GM12874 (cell line): ENCODE results near the gene NKX6-2.

Experiments
- TF ChIP-seq, protein P1 (sequence below): IDR thresholded peaks from 2 replicates; pipeline ENCODE4 v1.5.1; 2011; ENCODE audit warnings: low read depth, mild to moderate bottlenecking, control low read depth, low read length, moderate library complexity; ENCODE audit not compliant: insufficient read depth

The NKX6-2 gene

DNA sequence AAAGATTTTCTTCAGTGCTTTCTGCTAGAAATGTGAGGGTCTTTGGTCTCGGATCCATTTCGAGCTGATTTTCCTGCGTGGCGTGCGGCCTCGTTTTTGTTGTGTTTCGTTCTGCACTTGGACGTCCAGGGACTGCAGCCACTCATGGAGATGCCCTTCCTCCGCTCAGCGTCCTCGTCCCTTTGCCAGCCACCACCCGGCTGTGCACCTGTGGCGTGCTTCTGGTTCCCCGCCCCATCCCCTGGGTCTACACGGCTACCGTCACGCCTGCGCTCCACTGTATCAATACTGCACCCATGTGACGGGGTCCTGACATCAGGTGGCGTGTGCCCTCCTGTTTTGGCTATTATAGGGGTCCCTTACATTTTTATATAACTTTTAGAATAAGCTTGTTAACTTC lies 42.7 kb upstream of the NKX6-2 start:
- TF ChIP-seq, protein P1, sequence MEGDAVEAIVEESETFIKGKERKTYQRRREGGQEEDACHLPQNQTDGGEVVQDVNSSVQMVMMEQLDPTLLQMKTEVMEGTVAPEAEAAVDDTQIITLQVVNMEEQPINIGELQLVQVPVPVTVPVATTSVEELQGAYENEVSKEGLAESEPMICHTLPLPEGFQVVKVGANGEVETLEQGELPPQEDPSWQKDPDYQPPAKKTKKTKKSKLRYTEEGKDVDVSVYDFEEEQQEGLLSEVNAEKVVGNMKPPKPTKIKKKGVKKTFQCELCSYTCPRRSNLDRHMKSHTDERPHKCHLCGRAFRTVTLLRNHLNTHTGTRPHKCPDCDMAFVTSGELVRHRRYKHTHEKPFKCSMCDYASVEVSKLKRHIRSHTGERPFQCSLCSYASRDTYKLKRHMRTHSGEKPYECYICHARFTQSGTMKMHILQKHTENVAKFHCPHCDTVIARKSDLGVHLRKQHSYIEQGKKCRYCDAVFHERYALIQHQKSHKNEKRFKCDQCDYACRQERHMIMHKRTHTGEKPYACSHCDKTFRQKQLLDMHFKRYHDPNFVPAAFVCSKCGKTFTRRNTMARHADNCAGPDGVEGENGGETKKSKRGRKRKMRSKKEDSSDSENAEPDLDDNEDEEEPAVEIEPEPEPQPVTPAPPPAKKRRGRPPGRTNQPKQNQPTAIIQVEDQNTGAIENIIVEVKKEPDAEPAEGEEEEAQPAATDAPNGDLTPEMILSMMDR: no peak

DNA sequence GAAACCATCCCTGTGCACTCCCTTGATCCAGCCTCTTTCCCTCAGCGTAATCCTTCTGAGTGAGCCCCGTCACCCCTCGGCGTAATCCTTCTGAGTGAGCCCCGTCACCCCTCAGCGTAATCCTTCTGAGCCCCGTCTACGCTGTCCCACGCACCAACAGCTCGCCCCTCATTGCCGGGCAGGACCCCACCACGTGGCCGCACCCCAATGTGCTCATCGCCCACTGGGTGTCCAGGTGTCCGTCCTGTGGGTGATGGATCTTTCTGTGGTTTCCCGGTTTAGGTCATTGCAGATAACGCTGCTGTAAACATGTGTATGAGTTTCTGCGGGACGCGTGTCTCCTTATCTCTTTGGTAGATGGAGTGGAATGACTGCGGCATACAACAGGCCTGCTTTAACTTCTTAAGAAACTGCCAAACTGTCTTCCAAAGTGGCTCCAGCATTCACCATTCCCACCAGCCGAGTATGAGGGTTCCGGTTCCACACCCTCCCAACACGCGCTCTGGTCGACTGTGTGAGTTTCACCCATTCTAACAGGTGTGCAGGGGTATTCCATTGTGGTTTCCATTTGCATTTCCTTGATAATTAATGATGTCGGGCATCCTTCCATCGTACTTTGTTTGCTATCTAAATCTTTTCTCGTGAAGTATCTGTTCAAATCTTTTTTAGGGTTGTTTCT lies 42.1 kb upstream of the NKX6-2 start:
- TF ChIP-seq, protein P1: no peak

DNA sequence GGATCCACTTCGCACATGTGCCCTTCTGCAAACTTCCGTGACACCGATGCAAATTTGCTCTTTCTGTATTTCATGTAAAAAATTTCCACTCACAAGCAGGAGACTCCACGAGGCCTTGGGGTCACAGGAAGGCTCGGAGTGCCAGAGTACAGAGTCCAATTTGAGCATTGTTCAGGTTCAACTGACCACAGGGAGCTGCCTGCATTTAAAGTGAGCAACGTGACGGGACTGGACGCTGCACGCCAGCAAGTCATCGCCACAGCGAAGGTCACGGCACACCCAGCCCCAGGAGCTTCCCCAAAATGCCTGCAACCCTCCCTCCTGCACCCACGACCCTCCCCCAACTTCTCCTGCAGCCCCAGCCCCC lies 41.5 kb upstream of the NKX6-2 start:
- TF ChIP-seq, protein P1: no peak

DNA sequence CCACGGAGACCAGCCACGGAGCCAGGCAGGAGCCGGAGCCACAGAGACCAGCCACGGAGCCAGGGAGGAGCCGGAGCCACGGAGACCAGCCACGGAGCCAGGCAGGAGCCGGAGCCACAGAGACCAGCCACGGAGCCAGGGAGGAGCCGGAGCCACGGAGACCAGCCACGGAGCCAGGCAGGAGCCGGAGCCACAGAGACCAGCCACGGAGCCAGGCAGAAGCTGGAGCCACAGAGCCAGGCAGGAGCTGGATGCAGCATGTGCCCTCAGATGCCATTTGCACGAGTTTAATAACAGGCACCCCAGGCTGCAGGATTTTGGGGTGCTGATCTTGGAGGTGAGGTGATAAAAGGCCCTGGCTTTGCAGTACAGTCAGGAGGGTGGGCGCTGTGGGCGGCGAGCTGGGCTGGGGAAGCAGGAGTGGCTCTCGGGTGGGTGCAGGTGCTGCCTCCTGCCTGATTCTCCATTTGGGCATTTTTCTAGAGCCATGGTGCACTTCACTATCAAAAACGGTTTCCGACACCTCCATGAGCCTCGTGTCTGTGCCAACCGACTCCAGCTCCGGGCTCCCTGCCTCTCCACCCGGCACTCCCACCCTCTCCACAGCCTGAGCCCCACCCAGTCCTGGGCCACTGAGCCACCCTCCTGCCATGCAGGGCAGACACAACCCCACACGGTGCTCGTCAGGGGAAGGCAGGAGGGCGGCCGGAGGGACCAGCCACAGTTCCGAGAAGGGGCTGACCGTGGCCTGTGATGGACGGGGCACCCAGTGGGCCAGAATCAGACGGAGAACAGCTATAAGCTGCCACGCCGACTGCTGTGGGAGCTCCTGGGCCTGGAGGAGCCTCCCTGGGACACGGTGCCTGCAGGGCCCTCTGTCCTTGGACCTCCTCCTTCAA lies 40.8 kb upstream of the NKX6-2 start:
- TF ChIP-seq, protein P1: no peak

DNA sequence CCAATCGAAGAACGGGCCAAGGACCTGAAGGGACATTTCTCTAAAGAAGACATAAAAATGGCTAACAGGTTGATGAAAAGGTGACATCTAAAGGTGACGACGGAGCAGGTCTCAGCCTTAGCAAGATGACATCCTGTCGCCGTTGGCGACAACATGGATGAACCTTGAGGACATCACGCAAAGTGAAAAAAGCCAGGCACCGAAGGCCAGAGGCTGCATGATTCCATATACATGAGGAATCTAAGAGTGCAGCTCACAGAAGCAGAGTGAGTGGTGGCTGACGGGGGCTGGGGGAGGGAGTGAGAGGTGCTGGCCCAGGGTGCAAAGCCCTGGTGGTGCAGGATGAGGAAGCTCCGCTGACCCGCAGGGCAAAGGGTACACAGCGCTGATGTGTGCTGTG lies 34.1 kb upstream of the NKX6-2 start:
- TF ChIP-seq, protein P1: no peak

DNA sequence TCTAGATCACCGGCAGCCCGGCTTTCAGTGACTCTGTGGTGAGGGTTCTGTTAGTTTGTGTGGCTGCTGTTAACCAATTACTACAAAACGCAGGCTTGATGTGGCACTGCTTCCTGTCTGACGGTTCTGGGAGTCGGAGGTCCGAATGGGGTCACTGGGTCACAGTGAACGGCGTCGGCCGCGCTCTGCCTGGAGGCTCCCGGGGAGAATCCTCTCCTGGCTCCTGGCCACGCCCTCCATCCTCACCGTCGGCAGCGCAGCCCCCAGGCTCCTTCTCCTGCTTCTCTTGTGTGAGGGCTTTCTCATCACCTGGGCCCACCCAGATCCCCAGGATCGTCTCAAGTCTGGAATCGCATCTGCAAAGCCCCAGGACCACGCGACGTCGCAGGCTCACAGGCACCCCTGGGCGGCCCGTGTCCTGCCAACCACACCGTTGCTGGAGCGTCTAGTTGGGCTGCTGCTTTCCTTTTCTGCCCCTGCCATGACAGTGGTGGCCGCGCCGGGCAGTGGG lies 31.8 kb upstream of the NKX6-2 start:
- TF ChIP-seq, protein P1: no peak

DNA sequence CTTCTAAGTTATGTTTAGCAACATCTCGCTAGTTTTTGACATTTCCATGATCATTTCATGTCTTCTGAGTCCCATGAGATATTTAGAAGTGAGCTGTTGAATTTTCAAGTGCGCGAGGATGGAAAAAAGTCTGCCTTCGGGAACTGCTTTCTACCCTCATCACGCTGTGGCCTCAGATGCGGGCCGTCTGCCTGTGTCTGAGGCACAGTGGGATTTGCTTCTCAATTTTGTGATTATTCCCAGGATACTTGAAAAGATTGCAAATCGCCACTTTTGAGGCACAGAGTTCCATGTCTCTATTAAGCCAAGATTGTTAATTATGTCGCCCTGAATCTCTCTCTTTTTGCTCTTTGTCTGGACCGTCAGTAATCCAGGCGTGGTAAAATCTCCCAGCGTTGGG lies 30.8 kb upstream of the NKX6-2 start:
- TF ChIP-seq, protein P1: no peak
